Spleen (tissue), 7 donors: ENCODE results near the gene SLC48A1.

Experiments used
- CTCF ChIP-seq, 11 experiments: fragments of 200-600 bp in 7 of 11; fragments of 450-650 bp in 4 of 11; sonication (generic) in 4 of 11; IDR thresholded peaks in 8 of 11; conservative IDR thresholded peaks in 3 of 11; 1 replicate in 7 of 11; 2 replicates in 4 of 11; pipeline versions ENCODE4 v1.4.0 to v1.8.0; 2016 to 2021; ENCODE audit warnings: antibody characterized with exemption in 11 of 11, inconsistent platforms in 4 of 11, mild to moderate bottlenecking in 1 of 11
- POLR2A ChIP-seq, 3 donors: fragments of 450-650 bp; IDR thresholded peaks; one replicate each; pipeline ENCODE4 v1.5.1; 2017; ENCODE audit warnings: antibody characterized with exemption in 3 of 3, mild to moderate bottlenecking in 1 of 3
- donor health status: DM: no; HTN: no; CAD: no; lungs with moderate emphysema.
- donor health status: DM: no; HTN: no; CAD: no.
- donor health status: DM: no; HTN: no; CAD: no.

- no peak for TF ChIP-seq CTCF (IDR thresholded peaks at IDR 0.05 in 8 of 11, conservative IDR thresholded peaks at IDR 0.05 in 3 of 11)
- no peak for TF ChIP-seq POLR2A (IDR thresholded peaks at IDR 0.05)
Observed at GRCh38 chr12:47758584-47758833, 14.5 kb upstream of the SLC48A1 start.
